Testis (tissue), 2 donors: ENCODE results near the gene HLA-DOA.

Experiments used
- CTCF ChIP-seq, 3 experiments: fragments of 450-650 bp in 2 of 3; fragments of 200-600 bp in 1 of 3; sonication (generic) in 1 of 3; IDR thresholded peaks; one replicate each; pipeline ENCODE4 v1.5.1; 2016 to 2019; ENCODE audit warnings: antibody characterized with exemption in 3 of 3, mild to moderate bottlenecking in 2 of 3, moderate library complexity in 1 of 3
- POLR2A ChIP-seq: fragments of 450-650 bp; IDR thresholded peaks from one replicate; pipeline ENCODE4 v1.6.1; 2017; ENCODE audit warnings: antibody characterized with exemption, mild to moderate bottlenecking, moderate library complexity

DNA sequence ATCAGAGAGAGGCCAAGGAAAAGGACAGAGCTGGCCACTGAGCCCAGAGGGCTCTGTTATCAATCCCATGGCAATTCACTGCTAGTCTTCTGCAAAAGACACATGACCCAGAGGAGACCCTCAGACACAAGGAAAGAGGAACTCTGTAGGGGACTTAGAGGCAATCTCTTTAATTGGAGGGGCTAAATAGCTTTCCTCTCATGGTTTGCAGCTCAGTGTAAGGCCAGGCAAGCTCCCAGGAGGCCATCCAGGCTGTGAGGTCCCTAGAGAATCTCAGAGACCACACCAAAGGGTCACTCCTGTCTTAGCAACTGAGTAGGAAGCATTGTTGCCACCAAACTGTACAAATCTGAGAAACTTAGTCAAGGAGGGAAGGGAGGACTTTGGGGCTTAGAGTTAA is 10.0 kb upstream of the HLA-DOA start:
- no peak for TF ChIP-seq CTCF (IDR thresholded peaks at IDR 0.05)
- TF ChIP-seq POLR2A, result no peak
